ENCODE measurements around the gene CES2.

DNA sequence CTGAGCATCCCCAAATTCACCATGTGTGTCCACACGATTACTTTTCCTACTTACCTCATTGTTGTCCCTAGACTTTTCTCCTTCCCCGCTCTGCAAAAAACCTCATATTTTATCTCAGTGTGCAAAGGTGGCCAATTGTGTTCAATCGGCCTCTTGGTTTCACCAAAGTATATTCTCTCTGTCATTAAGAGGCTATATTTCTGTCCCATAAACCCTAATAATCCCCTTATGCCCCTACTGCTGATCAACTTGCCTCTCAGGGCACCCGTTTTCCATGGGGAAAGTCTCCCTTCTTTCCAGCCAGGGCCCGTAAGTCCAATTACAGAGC lies 11.6 kb downstream of the CES2 start:
- TF ChIP-seq, protein P1, sequence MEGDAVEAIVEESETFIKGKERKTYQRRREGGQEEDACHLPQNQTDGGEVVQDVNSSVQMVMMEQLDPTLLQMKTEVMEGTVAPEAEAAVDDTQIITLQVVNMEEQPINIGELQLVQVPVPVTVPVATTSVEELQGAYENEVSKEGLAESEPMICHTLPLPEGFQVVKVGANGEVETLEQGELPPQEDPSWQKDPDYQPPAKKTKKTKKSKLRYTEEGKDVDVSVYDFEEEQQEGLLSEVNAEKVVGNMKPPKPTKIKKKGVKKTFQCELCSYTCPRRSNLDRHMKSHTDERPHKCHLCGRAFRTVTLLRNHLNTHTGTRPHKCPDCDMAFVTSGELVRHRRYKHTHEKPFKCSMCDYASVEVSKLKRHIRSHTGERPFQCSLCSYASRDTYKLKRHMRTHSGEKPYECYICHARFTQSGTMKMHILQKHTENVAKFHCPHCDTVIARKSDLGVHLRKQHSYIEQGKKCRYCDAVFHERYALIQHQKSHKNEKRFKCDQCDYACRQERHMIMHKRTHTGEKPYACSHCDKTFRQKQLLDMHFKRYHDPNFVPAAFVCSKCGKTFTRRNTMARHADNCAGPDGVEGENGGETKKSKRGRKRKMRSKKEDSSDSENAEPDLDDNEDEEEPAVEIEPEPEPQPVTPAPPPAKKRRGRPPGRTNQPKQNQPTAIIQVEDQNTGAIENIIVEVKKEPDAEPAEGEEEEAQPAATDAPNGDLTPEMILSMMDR (IDR thresholded peaks at IDR 0.05; ENCODE audit: low read length), result no peak
- TF ChIP-seq EZH2phosphoT487 (IDR thresholded peaks at IDR 0.05; ENCODE audit: low read length), result no peak

Data from MM.1S (cell line).